Tibial nerve (tissue), 4 donors: ENCODE results near the gene C19orf12. TPM values are rescaled to one million over a fixed set of nuclear protein-coding genes. Genes with fewer than 3 reads are reported as not detected.
"Not testable (repeated sequence)": the region's sequence is repeated elsewhere in the genome, so short reads cannot be mapped to it uniquely, and the experiment has no call there.

Experiments used
- DNase-seq, 2 donors: peaks; one replicate each; pipeline ENCODE4 v3.0.0-alpha.2; 2019; ENCODE audit warnings: low spot score in 2 of 2
- H3K27ac ChIP-seq, 4 donors: fragments of 200-600 bp; sonication (generic) in 3 of 4; one replicate each; pipeline ENCODE4 v1.5.1; 2017 to 2019; ENCODE audit warnings: mild to moderate bottlenecking in 1 of 4
- H3K27me3 ChIP-seq, 2 donors: fragments of 200-600 bp; sonication (generic) in 1 of 2; one replicate each; pipeline versions ENCODE4 v1.5.1 to v1.6.0; 2017 to 2019
- H3K36me3 ChIP-seq, 3 donors: fragments of 200-600 bp; sonication (generic); one replicate each; pipeline ENCODE4 v1.5.1; 2018 to 2019
- H3K4me1 ChIP-seq, 4 donors: fragments of 200-600 bp; sonication (generic) in 3 of 4; one replicate each; pipeline ENCODE4 v1.5.1; 2017 to 2019
- H3K4me3 ChIP-seq, 4 donors: fragments of 200-600 bp; sonication (generic) in 3 of 4; one replicate each; pipeline ENCODE4 v1.5.1; 2017 to 2019; ENCODE audit warnings: mild to moderate bottlenecking in 1 of 4, moderate library complexity in 1 of 4
- H3K9me3 ChIP-seq, 4 donors: fragments of 200-600 bp; sonication (generic) in 3 of 4; one replicate each; pipeline ENCODE4 v1.5.1; 2017 to 2019
- CTCF ChIP-seq, 5 experiments: fragments of 200-600 bp in 3 of 5; fragments of 450-650 bp in 2 of 5; sonication (generic) in 3 of 5; IDR thresholded peaks; one replicate each; pipeline ENCODE4 v1.5.1; 2016 to 2019; ENCODE audit warnings: antibody characterized with exemption in 5 of 5, mild to moderate bottlenecking in 3 of 5, moderate library complexity in 2 of 5
- EP300 ChIP-seq, 2 donors: sonication (generic); formaldehyde crosslinking; IDR thresholded peaks; one replicate each; pipeline ENCODE4 v1.6.1; 2017; ENCODE audit warnings: antibody characterized with exemption in 2 of 2, mild to moderate bottlenecking in 1 of 2
- POLR2A ChIP-seq, 2 donors: fragments of 450-650 bp; IDR thresholded peaks; one replicate each; pipeline ENCODE4 v1.6.1; 2017; ENCODE audit warnings: antibody characterized with exemption in 2 of 2, mild to moderate bottlenecking in 2 of 2, moderate library complexity in 2 of 2
- WGBS, 2 donors: methylation state at CpG; one replicate each; pipeline ENCODE4 v1.1.5; 2018; 5-methylcytosine and 5-hydroxymethylcytosine counted together
- total RNA-seq, 4 donors: library from RNA; depleted of rRNA; stranded (reverse); fragments of >200 nt; gene quantifications; one replicate each; pipeline ENCODE4 v1.1.0, GENCODE V29; 2016

The C19orf12 gene
- total RNA-seq, 4 donors from 2014 or later: 52.5 to 71.6 (median 56.7) TPM

- no peak for DNase-seq
- TF ChIP-seq CTCF (IDR thresholded peaks at IDR 0.05) (no peak), POLR2A (IDR thresholded peaks at IDR 0.05) (no peak), EP300 (IDR thresholded peaks at IDR 0.05) (no peak)
- H3K9me3 ChIP-seq: no peaks in the 10 kb centered on the region
- peaks cover 0 to 81% (median 33%) of the 10 kb centered on the region in 4 donors for H3K4me1 ChIP-seq
- H3K27ac ChIP-seq: peak overlapping the region in 1 of 4 donors; percentile 52
- H3K36me3 ChIP-seq: peaks cover 0 to 15% (median 0%) of the 10 kb centered on the region in 3 donors
- 69 to 73% methylated on average over 6 of the region's 6 CpGs for WGBS, 2 donors
- H3K4me3 ChIP-seq: no peak overlapping the region
- H3K27me3 ChIP-seq: no peaks in the 10 kb centered on the region
These were observed 3.4 kb downstream of the C19orf12 start for GRCh38 chr19:29711584-29712132.

DNA sequence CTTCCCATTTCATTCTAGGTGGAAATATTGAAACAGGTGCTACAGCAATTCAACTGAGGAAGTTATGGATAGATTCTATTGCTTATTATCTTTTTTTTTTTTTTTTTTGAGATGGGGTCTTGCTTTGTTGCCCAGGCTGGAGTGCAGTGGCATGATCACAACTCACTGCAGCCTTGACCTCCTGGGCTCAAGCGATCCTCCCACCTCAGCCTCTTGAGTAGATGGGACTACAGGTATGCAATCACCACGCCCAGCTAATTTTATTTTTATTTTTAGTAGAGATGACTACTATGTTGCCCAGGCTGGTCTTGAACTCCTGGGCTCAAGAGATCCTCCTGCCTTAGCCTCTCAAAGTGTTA lies 5.6 kb downstream of the C19orf12 start:
- not testable (repeated sequence) for H3K27me3 ChIP-seq, H3K4me3 ChIP-seq, DNase-seq, H3K9me3 ChIP-seq
- WGBS, 2 donors: 91 to 100% methylated on average over 2 of the region's 2 CpGs
- peaks cover 0 to 82% (median 27%) of the 10 kb centered on the region in 4 donors for H3K4me1 ChIP-seq
- H3K27ac ChIP-seq: peak overlapping the region; percentile 36 to 72 (median 61)
- H3K36me3 ChIP-seq: peaks cover 0 to 34% (median 0%) of the 10 kb centered on the region in 3 donors

- 33 to 34% methylated on average over 18 of the region's 18 CpGs for WGBS, 2 donors
- peaks cover 0 to 76% (median 22%) of the 10 kb centered on the region in 4 donors for H3K4me1 ChIP-seq
These were observed 6.3 kb downstream of the C19orf12 start for GRCh38 chr19:29708554-29709439.

GRCh38 chr19:29706635-29707034 lies 8.4 kb downstream of the C19orf12 start:
- 59 to 66% methylated on average over 6 of the region's 6 CpGs for WGBS, 2 donors
- TF ChIP-seq EP300 (IDR thresholded peaks at IDR 0.05) (no peak), CTCF (IDR thresholded peaks at IDR 0.05) (no peak), POLR2A (IDR thresholded peaks at IDR 0.05) (no peak)
- Histone ChIP-seq H3K27ac (peak overlapping the region in 2 of 4 donors; percentile 53 to 74), H3K36me3 (peaks cover 0 to 59% (median 2%) of the 10 kb centered on the region in 3 donors), H3K4me1 (peaks cover 0 to 54% (median 11%) of the 10 kb centered on the region in 4 donors), H3K4me3 (no peak overlapping the region), H3K9me3 (no peaks in the 10 kb centered on the region), H3K27me3 (no peaks in the 10 kb centered on the region)
- DNase-seq: no peak

More at GRCh38 chr19:29708554-29709439, 6.3 kb downstream of the C19orf12 start:
- H3K4me3 ChIP-seq: no peak overlapping the region
- peak overlapping the region; percentile 36 to 72 (median 59) for H3K27ac ChIP-seq
- H3K36me3 ChIP-seq: peaks cover 0 to 40% (median 2%) of the 10 kb centered on the region in 3 donors
- peak in 1 of 2 donors; percentile 27 for DNase-seq
- no peaks in the 10 kb centered on the region for H3K9me3 ChIP-seq
- H3K27me3 ChIP-seq: no peaks in the 10 kb centered on the region
- no peak for TF ChIP-seq POLR2A (IDR thresholded peaks at IDR 0.05)
- no peak for TF ChIP-seq CTCF (IDR thresholded peaks at IDR 0.05)
- peak in 1 of 2 donors; percentile 23 for TF ChIP-seq EP300 (IDR thresholded peaks at IDR 0.05)

DNA sequence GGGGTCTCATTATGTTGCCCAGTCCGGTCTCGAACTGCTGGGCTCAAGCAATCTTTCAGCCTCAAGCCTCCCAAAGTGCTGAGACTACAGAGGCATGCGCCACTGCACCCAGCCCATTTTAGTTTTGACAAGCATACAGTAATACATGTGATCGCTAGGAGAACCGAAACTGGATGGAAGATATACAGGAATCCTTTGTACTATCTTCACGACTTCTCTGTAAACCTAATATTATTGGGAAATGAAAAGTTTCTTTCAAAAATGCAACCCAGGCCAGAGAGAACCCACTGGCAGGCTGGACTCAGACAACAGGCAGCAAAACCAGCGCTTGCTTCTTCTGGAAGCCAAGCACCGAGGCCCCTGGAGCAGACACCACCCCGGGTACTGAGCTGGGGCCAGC lies 9.4 kb downstream of the C19orf12 start:
- 71 to 82% methylated on average over 9 of the region's 9 CpGs for WGBS, 2 donors
- H3K4me3 ChIP-seq: peak overlapping the region in 1 of 4 donors; percentile 8
- no peak for TF ChIP-seq CTCF (IDR thresholded peaks at IDR 0.05)
- no peak for TF ChIP-seq POLR2A (IDR thresholded peaks at IDR 0.05)
- no peak for TF ChIP-seq EP300 (IDR thresholded peaks at IDR 0.05)
- H3K36me3 ChIP-seq: peaks cover 0 to 68% (median 2%) of the 10 kb centered on the region in 3 donors
- H3K27ac ChIP-seq: peak overlapping the region in 2 of 4 donors; percentile 53 to 74
- DNase-seq: no peak
- peaks cover 0 to 52% (median 11%) of the 10 kb centered on the region in 4 donors for H3K4me1 ChIP-seq
- no peaks in the 10 kb centered on the region for H3K9me3 ChIP-seq
- H3K27me3 ChIP-seq: no peaks in the 10 kb centered on the region
